HG03571 (cell line): ENCODE results near the gene OR52I2.

Source experiments
- ATAC-seq: cut with Tn5 transposase; IDR thresholded peaks from one replicate; pipeline ENCODE4 v1.9.1; 2021; ENCODE audit not compliant: unreplicated experiment

OR52I2 gene

GRCh38 chr11:4581443-4581842 is at the start of gene OR52I2:
OR52I2 (plus strand) TSS chr11:4581743.
- ATAC-seq: no peak

- no peak for ATAC-seq
Measured at GRCh38 chr11:4539603-4540219, 41.8 kb upstream of the OR52I2 start.

- no peak for ATAC-seq
Measured at GRCh38 chr11:4541071-4541470, 40.5 kb upstream of the OR52I2 start.

GRCh38 chr11:4543561-4543960 is 38.0 kb upstream of the OR52I2 start:
- no peak for ATAC-seq

GRCh38 chr11:4544891-4545290 is 36.7 kb upstream of the OR52I2 start, which contains the start of gene OR52M1:
OR52M1 (plus strand) TSS chr11:4545191; CDS start chr11:4545191, 0 bp downstream.
- no peak for ATAC-seq

GRCh38 chr11:4546878-4547277 is 34.7 kb upstream of the OR52I2 start:
- no peak for ATAC-seq

- no peak for ATAC-seq
Measured at GRCh38 chr11:4547416-4547815, 34.1 kb upstream of the OR52I2 start.

- ATAC-seq: no peak
Measured at GRCh38 chr11:4551346-4551979, 30.1 kb upstream of the OR52I2 start.

GRCh38 chr11:4559527-4560440 is 21.8 kb upstream of the OR52I2 start:
- ATAC-seq: no peak

GRCh38 chr11:4560467-4560866 is 21.1 kb upstream of the OR52I2 start:
- no peak for ATAC-seq

- no peak for ATAC-seq
Measured at GRCh38 chr11:4565371-4565770, 16.2 kb upstream of the OR52I2 start.

- no peak for ATAC-seq
Measured at GRCh38 chr11:4569075-4569474, 12.5 kb upstream of the OR52I2 start.

GRCh38 chr11:4576880-4577279 is 4.7 kb upstream of the OR52I2 start:
- no peak for ATAC-seq

- ATAC-seq: no peak
Measured at GRCh38 chr11:4577761-4578160, 3.8 kb upstream of the OR52I2 start.

- ATAC-seq: no peak
Measured at GRCh38 chr11:4578624-4579023, 2.9 kb upstream of the OR52I2 start.

GRCh38 chr11:4580124-4580523 is 1.4 kb upstream of the OR52I2 start:
- no peak for ATAC-seq

GRCh38 chr11:4589017-4589416 is 7.5 kb downstream of the OR52I2 start:
- ATAC-seq: no peak

GRCh38 chr11:4593739-4594138 is 12.2 kb downstream of the OR52I2 start, which contains the start of gene OR52I1:
OR52I1 (plus strand) TSS chr11:4594039; CDS start chr11:4594039, 0 bp downstream.
- ATAC-seq: no peak

GRCh38 chr11:4605057-4605456 is 23.5 kb downstream of the OR52I2 start:
- no peak for ATAC-seq

GRCh38 chr11:4606231-4607015 is 24.9 kb downstream of the OR52I2 start:
- no peak for ATAC-seq

GRCh38 chr11:4607096-4607495 is 25.6 kb downstream of the OR52I2 start:
- no peak for ATAC-seq
